SKM-1 treated with dmso at 0.1 percent for 144 hours (cell line): ENCODE data around the gene MAT2B.

Experiments
- DNase-seq: peaks from one replicate; lab custom pipeline; 2025; ENCODE audit not compliant: unreplicated experiment; lab: John Stamatoyannopoulos, UW

MAT2B gene

DNA sequence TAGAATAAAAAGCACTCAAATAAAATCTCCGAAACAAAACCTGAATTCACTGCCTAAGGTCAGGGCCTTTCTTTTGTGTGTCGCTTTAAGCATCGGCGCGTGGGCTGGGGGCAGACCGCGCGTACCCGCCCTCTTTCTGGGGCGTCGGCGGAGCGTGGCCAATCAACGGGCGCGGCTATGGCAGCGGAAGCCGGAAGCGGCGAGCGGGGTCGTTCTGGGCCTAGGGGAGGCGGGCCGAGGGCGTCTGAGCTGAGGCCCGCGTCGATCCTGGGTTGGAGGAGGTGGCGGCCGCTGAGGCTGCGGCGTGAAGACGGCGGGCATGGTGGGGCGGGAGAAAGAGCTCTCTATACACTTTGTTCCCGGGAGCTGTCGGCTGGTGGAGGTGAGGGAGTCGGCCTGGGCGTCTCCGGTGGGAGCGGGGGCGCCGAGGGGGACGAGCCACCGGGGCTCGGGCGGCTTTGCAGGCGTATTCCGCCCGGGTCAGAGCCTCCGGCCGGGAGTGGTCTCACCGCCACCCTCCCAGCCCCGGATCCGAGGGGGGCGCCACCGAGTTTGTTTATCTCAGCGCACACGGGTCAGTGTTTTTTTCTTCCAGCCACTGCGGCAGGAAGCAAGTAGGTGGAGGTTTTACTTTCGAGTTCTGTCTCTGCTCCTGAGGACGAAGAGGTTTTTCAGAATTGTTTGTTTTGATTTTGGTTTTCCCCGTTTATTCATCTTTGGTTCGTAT, at the start of gene MAT2B:
MAT2B (plus strand) TSS at position 252 of the 727 bp plus-strand sequence; CDS start at position 320, 68 bp downstream.
- DNase-seq, result peak; percentile 95

DNA sequence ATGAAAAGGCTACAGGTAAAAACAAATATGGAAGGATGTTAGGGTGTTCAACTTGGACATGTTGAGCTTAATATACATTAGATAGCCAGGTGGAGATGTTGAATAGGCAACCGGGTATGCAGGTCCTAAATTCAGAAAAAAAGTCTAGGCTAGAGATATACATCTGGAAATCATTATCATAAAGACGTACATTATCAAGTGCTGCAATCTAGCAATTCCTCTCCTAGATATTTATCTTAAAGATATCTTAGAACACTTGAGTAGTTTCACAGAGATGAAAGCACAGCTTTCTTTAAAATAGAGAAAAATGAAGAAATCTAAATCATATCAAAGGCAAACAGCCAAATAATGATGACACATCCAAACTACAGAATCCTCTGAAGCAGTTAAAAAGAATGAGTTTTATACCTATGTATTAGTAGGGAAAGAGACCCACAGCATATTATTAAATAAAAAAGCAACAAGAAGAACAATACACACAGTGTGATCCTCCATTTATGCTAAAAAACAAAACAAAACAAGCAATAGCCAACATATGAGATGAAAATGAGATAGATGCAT, 49.3 kb upstream of the MAT2B start:
- DNase-seq, result no peak

GRCh38 chr5:163456840-163457239, 48.6 kb upstream of the MAT2B start:
- DNase-seq, result no peak

DNA sequence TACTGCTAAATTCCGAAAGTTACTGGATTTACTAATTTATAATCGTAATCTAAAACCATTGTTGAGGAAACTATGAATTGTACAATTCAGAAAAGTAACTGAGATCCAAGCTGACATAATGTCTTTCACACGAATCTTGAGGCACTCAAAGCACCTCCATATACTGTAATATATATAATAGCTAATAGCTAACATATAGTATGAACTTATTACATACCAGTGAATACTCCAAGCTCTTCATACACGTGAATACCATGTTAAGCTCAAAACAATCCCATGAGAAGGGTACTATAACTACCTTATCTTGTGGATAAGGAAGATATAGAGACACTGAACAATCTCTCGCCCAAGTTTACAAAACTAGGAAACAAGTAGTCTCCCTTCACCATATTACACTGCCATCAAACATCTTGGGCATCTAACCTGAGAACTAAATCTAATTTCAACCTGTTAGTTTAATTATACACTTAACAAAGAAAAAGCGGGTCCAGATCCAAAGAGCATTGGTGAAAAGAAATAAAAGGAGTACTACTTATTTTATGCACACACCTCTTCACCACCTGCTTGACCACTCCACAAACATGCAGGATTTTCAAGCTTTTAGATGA, 46.5 kb upstream of the MAT2B start:
- no peak for DNase-seq

DNA sequence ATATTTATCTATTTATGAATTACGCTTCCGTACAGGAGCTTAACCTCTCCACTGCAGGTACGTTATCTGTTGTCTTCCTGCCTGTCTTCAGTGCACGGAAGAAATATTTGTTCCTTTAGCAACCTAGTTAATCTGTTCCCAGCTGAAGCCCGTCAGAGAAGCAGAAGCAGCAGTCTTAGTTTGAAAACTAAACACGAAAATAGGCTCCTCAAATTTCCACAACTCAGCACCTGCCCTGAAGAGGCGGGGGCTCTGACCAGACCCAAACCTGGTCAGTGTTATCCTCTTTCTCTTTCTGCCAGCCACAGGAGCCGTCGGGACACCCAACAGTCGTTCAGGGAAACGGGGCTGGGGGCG, 46.0 kb upstream of the MAT2B start:
- no peak for DNase-seq

DNA sequence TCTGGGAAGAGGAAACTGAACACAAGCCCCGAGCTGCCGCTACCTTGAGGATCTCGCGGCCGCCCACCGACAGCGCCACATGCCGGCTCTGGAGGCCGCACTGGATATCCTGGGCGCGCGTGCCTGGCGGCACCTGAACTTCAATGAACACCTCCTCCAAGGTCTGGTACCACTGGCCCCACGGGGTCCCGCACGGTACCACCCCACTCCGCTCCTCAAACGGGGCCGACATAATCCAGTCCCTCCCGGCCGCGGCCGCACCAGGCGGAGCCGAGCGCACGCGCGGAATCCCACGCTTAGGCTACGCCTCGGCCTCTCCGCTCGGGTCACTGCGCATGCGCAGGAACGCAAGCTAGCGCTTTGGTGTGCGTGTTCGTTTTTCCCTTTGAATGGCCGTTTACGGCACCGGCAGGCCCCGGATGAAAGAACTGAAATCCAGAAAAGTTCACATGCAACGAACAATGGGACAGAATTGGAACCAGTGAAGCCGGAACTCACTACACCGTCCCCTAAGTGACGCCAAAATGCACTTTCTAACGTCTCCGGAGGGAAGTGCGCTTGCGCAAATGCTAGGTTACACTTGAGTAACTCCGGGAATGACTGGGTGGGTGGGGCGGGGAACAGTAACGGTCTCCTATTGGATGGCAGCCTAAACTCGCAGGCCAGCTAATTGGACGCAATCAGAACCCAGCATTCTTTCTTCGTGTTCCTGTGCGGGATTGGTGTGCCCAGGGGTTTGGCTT, 45.4 kb upstream of the MAT2B start, which contains the start of gene NUDCD2:
NUDCD2 (minus strand) TSS at position 284 of the 743 bp plus-strand sequence; CDS start at position 232, 52 bp downstream.
- DNase-seq, result peak; percentile 96

- peak; percentile 22 for DNase-seq
These were observed 44.8 kb upstream of the MAT2B start, which contains the start of gene HMMR for GRCh38 chr5:163460562-163461171. HMMR (plus strand) TSS chr5:163460632; CDS start chr5:163460693, 61 bp downstream.

DNA sequence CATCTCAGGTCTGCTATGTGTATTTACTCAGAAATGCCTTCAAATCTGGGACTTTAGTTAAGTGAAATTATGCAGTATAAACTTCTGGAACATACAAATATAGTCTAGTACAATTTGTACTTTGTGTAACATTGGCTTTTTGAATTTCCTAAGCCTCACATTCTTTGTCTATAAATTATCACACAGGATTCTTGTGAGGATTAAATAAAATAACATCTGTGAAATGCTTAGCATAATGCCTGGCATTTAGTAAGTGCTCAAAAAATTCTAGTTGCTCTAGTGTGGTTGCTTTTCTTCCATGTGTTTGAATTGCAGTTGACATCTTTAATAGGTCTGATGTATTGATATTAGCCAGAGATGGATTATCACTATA, 42.4 kb upstream of the MAT2B start:
- DNase-seq, result no peak

DNA sequence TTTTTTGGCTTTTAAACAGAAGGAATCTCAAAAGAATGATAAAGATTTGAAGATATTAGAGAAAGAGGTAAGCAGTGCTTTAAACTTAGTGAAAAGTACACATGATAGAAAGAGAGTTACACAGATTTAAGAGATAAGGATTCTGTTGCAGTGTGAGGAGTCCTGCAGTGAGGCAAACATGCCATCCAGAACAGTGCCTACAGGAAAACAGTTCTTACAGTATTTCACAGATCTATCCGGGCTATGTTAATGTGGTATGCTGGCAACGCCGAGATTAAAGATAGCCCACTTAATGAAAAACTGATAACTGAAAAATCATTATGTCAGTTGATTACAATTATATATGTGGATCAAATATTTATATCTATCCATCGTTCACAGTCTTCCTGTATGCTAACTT, 37.7 kb upstream of the MAT2B start:
- DNase-seq, result no peak

GRCh38 chr5:163473635-163474243, 31.7 kb upstream of the MAT2B start:
- no peak for DNase-seq

DNA sequence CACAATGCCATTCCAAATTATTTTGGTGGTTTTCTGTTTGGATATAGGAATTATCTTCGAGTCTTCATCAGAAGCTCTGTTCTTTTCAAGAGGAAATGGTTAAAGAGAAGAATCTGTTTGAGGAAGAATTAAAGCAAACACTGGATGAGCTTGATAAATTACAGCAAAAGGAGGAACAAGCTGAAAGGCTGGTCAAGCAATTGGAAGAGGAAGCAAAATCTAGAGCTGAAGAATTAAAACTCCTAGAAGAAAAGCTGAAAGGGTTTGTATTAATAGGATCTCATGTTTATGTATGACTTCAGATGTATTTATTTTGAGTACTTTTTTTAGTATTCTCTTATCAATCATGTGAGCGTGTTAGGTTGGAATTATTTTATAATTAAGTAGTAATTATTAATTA, 30.0 kb upstream of the MAT2B start:
- DNase-seq, result peak; percentile 57

GRCh38 chr5:163478126-163478981, 27.1 kb upstream of the MAT2B start:
- DNase-seq, result no peak

DNA sequence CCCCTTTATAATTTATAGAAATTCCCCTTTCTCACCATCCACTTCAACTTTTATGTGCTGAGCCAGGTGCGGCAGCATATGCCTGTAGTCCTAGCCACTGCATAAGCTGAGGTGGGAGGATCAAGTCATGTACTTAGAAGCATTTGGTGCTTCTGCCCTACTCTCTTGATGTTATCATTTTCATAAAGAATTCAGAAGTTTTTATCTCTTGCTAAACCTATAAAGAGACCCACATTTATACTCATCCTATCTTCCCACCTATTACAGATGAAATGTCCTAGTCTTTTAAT, 26.5 kb upstream of the MAT2B start:
- no peak for DNase-seq

- no peak for DNase-seq
These were observed 16.2 kb upstream of the MAT2B start for GRCh38 chr5:163489055-163489744.

GRCh38 chr5:163489745-163490075, 15.7 kb upstream of the MAT2B start:
- no peak for DNase-seq

DNA sequence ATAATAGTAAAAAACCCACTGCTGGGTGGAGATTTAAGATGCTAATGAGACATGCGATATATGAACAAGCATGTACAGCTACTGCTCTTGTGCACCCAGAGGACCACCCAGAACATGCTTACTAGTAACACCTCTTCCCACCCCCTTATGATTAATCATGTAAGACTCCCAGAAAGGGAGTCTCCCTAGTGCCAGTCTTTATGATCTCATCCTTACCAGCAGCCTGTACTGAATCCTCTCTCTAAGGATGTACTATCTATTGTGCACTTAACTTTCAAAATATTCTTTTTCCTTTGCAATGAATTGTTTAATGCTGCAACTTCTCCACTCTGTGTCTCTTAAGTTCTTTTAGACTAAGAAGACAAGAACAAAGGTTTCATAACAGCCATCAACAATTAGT, 9.1 kb upstream of the MAT2B start:
- DNase-seq, result no peak

GRCh38 chr5:163497315-163497714, 8.1 kb upstream of the MAT2B start:
- DNase-seq, result no peak

DNA sequence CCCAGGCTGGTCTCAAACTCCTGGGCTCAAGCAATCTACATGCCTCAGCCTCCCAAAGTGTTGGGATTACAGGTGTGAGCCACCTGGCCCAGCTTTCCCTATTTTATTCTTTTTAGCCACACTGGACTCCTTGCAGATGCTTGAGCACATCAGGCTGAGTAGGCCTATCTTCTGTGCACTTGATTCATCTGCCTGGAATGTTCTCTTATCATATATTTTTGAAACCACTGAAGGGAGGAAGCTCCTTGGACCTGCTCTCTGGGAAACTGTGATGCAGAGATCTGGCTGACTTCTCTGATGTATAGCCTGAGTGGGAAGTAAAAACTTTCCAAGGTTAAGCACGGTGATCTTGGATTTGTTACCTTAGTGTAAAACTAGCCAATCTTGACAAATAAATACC, 6.5 kb upstream of the MAT2B start:
- DNase-seq, result no peak

DNA sequence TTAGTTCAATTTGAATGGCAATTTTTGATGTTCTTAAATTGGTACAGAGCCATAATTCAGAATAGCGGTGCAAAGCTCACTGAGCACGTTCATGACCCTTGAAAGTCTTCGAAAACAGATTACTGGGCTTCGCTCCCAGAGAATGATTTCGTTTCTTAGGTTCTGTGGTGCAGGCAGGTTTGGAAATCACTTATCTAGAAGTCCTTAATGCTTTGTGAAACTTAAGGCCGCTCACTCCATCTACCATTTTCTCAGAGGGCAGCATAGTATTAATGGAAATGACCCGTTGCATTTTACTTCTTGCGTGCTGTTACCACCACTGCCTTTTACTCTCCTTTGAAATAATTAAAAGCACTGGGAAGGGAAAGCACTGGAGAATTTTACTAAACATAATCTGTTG, 2.9 kb upstream of the MAT2B start:
- no peak for DNase-seq
